Jurkat, Clone E6-1 (cell line): ENCODE measurements around the gene PSMA2.

ENCODE experiments used
- DNase-seq: peaks from one replicate; pipeline ENCODE4 v3.0.0-alpha.2; 2011; ENCODE audit warnings: low read depth, low spot score
- H3K4me3 ChIP-seq: 2 replicates; pipeline ENCODE4 v1.5.1; 2011; ENCODE audit warnings: mild to moderate bottlenecking, low read length, control low read depth, moderate library complexity

PSMA2 gene

GRCh38 chr7:42945821-42946626 lies 14.1 kb upstream of the PSMA2 start:
- no peak overlapping the region for H3K4me3 ChIP-seq
- no peak for DNase-seq

DNA sequence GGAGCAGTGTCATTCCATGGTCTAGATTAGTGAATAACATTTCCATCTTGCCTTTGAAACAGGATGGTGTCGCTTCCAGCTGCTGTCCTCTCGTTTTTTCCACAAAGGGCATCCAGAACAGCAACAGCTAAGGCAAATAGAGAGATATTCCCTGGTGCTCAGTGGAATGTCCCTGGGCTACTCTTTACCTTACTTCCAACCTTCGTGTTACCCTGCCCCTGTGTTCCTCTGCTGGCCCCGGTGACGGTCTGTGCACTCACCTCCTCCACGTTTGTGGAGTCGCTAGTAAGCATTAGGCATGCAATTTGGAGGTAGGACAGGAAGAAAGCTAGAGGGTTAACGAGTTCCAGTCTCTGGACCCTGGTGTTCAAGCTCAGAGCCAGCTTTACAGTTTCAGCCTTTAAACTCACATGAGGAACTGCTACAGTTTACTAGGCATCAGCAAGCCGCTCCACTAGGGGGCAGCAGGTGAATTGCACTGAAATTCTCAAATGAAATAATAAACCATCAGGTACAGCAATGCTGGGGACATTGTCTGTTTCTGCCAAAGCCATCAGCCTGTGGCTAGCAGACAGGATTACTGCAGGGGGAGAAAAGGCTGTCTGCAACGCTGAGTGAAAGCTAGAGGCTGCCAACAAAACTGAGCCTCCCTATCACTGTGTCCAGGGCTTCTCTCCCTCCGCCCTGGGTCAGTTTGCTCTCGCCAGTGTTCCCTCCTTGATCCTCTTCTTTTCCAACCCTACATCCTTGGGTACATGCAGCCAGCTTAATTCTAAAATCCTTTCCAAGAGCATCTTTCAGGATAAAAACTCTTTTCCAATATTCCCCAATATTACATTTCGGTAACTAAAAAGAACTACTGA lies 9.2 kb upstream of the PSMA2 start:
- DNase-seq = peak; percentile 67
- H3K4me3 ChIP-seq = no peak overlapping the region

GRCh38 chr7:42939457-42940240 lies 7.7 kb upstream of the PSMA2 start:
- no peak overlapping the region for H3K4me3 ChIP-seq
- DNase-seq = no peak

GRCh38 chr7:42935861-42936260 lies 3.9 kb upstream of the PSMA2 start:
- no peak for DNase-seq
- H3K4me3 ChIP-seq = no peak overlapping the region

DNA sequence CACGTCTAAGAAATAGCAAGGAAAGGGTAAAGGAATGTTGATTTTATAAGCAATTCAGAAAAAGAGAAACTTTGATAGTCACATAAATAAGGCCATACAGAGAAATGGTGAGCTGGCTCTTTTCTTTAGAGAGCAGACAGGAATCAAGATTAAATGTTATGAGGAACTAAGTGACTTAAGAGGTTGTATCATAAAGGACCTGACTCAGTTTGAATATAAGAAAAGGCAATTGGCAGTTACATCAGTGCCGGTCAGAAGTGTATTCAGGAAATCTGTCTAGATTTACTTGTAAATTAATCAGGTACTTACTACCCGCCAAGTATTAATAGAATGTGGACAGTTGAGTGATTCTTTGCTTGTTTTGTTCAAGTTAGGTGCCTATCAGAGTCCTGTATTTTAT lies 2.3 kb upstream of the PSMA2 start:
- DNase-seq = no peak
- no peak overlapping the region for H3K4me3 ChIP-seq

- H3K4me3 ChIP-seq = peak overlapping the region; percentile 93
- DNase-seq = no peak
These were observed 1.0 kb upstream of the PSMA2 start for GRCh38 chr7:42932811-42933591.

DNA sequence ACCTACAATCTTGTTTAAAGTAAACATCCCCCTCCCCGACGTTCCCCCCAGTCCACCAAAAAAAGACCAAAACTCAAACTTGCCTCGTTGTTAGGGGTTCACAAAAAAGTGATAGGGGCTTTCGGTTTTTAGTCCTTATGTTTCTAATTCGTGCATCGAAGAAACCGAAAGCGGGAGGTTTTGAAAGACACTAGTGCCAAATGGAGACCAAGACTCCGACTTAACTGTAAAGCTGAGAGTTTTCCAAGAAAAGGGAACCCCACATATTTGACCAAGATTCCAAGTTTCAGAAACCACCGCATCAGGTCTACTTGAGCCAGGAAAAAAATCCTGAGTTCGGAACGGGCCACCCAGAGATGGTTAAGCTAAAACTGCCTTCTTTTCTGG lies 534 bp downstream of the PSMA2 start:
- DNase-seq = no peak
- H3K4me3 ChIP-seq = peak overlapping the region; percentile 93

DNA sequence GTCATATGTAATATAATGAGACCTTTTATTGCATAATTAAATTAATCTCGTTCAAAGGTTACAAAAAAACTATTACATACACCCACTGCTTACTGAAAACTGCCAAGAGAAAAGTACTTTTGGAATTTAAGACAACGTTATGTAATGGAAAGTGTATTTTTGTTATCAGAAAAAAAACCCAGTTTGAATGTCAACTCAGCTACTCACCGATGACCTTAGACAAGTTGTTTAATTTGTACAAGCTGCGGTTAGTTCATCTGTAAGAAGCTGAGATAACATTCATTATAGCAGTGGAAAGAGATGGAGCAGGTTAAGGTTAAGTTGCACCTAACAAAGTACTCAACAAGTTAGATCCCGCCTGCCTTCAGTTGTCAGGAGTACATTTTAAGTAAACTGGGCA lies 1.1 kb downstream of the PSMA2 start:
- no peak for DNase-seq
- peak overlapping the region; percentile 93 for H3K4me3 ChIP-seq

- DNase-seq = no peak
- H3K4me3 ChIP-seq = no peak overlapping the region
These were observed 2.5 kb downstream of the PSMA2 start for GRCh38 chr7:42929449-42929848.

DNA sequence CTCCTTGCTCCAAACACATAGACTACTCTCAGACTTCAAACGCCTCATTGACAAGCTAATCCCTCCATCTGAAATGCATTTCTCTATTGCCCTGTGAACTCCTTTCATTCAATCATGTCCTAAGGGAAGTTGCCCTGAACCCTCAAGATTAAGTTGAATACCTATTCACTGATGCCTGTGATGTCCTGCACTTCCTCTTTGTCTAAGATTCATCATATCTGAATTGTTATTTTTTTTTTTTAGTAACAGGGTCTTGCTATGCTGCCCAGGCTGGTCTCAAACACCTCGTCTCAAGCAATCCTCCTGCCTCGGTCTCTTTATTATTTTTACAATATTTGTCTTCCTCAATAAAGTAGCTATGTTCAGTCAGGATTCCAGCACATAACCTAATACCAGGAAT lies 3.2 kb downstream of the PSMA2 start:
- H3K4me3 ChIP-seq = no peak overlapping the region
- no peak for DNase-seq

- DNase-seq = no peak
- no peak overlapping the region for H3K4me3 ChIP-seq
These were observed 5.8 kb downstream of the PSMA2 start for GRCh38 chr7:42926204-42926603.

DNA sequence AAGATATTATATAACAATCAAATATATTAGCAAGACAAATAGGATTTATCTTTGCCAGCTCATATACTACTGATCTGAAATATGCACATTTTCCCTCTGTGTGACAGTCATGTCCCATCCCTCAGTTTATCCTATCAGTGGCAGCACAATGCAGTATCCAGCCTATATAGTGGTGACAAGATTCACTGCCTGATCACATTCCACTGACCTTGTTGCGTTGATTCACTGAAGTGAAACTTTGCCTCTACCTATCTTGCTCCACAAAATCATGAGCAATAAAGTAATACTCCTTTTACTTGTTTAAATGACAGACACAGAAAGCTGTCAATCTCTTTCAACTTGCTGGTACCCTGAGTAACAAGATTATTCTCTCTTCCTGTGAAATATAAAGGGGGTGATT lies 6.3 kb downstream of the PSMA2 start:
- no peak for DNase-seq
- no peak overlapping the region for H3K4me3 ChIP-seq

GRCh38 chr7:42924223-42924838 lies 7.6 kb downstream of the PSMA2 start:
- no peak for DNase-seq
- H3K4me3 ChIP-seq = no peak overlapping the region

GRCh38 chr7:42922017-42922753 lies 9.8 kb downstream of the PSMA2 start:
- no peak for DNase-seq
- H3K4me3 ChIP-seq = no peak overlapping the region

GRCh38 chr7:42915356-42915755 lies 16.6 kb downstream of the PSMA2 start:
- DNase-seq = no peak
- no peak overlapping the region for H3K4me3 ChIP-seq

GRCh38 chr7:42914421-42915045 lies 17.4 kb downstream of the PSMA2 start:
- no peak for DNase-seq
- no peak overlapping the region for H3K4me3 ChIP-seq

DNA sequence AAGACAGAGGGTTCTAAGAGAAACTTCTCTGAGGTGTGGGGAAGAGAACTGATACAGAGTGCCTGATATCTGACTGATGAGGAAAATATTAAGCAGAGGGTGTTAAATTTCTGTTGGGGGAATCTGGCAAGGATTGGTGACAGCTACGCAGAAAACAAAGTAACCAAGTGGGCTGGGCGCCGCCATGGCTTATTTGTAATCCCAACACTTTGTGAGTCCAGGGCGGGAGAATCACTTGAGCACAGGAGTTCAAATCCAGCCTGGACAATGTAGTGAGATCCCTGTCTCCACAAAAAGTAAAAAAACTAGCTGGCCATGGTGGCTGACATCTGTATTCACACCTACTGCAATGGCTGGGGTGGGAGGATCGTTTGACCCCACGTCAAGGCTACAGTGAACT lies 18.0 kb downstream of the PSMA2 start:
- peak overlapping the region; percentile 15; the same call in 1 of the 2 replicates for H3K4me3 ChIP-seq
- DNase-seq = no peak
